Stimulated activated CD4-positive, alpha-beta T cell treated with anti-CD3 and anti-CD28 coated beads, Interleukin-1b, Interleukin-23, amount 100 ng/mL, for 4 hours (primary cell): ENCODE measurements around the gene PSMA6.
"Not testable (repeated sequence)": the region's sequence is repeated elsewhere in the genome, so short reads cannot be mapped to it uniquely, and the experiment has no call there.

Experiments
- DNase-seq, 2 donors: peaks; one replicate each; pipeline ENCODE4 v3.0.0-alpha.2; 2020; ENCODE audit warnings: low read depth in 2 of 2

The PSMA6 gene

DNA sequence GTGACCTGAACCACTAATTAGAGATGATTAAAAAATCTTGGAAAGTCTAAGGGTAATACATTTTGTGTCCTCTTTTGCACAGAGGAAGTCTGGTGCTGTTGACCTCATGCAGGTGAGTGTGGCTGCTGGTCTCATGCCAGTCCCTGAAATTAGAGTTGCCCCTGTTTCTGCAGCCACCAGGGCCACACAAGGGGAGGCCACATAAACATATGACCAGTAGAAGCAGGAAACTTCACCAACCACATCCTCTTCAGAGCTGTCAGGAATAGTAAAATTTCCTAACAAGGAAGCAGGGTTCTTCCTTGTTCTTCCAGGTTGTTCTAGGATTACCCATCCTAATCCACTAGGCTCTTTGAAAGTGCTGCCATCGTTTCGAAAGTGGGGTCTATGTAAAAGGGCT, 28.3 kb downstream of the PSMA6 start:
- no peak for DNase-seq

DNA sequence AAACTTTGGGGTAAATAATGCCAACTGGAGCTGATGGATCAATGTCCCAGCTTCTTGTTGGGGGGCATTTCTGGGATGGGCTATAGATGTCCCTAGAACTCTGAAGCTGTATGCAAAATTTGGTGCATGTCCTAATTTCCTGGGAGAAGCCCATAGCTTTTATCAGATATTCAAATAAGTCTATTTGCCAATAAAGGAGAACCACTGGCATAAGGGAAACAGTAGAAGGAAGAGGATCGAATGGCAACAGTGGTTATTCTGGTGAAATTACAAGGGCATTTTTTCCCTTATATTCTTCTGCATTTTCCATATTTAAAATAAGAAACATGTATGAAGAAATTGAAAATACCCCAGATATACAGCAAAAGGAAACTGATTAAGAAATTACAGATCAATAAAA, 34.2 kb downstream of the PSMA6 start:
- no peak for DNase-seq

DNA sequence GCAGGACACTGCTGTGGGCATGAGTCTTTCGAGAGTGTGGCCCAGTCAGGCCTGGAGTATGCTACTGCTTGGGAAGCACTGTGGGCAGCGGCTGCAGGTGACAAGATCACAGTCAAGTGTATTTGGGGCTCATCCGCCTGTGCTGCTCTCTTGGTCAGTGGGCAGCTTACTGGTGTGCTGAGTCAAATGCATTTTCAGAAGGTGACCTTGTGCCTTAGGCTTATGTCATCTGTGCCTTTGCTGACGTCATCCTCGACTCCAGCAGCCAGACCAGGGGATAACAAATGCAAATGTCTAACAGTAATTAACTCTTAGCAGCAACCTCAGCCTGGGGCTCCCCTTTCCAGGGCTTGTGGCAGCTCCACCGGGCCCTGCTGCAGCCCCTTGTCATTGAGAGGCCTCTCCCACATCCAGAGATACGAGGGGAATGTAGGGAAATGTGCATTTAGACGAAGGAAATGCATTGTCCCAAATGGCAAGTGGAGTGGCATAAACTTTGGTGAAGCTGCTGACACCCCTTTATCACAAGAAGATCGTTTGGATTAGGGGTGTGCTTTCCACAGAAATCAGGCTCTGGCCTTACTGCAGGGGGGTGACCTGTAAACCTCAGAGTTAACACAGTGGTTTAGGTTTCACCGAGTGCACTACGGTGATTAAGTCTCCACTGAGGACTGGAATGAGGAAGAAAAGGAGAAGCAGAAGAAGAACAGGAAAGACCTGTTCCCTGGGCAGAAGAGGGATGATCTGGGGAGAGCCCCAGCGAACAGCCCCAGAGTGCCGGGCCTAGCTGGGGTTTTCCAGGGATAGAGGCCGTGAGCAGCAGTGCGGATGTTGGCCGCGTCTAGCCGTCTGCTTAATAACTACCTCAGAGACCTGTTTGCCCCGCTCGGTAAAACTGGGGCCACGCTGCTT, 39.7 kb downstream of the PSMA6 start:
- DNase-seq: no peak

DNA sequence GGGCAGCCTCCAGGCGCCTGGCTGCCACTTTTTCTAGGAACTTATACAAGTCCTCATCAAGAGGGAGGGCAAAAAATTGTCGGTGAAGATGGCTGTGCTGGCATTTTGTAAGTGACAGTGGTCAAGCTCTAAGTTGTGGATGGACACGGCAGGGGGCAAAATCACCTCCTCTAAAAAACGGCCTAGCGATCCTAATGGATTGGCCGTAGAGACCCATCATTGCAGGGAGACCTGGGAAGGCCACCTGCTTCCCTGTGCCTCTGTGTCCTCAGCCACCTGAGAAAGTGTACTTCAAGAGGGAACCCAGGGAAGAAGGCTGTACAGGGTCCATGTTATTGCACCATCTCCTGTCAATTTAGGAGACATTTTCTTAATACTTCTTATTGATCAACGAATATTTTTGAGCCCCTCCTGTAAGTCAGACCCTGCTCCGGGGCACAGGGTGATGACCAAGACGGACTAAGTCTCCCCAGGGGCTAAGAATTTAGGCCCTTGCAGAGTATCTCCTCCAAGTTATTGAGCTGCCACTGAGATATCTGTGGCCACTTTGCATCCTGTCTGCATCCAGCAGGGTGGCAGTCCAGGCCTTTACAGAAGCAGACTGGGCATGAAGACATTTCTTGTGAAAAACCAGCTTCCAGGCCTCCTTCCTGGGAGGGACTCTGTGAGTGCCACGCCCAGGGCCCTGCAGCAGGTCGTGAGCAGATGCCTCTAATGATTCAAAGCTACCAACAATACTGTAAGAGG, 40.5 kb downstream of the PSMA6 start:
- DNase-seq: peak in 1 of 2 donors; percentile 37

DNA sequence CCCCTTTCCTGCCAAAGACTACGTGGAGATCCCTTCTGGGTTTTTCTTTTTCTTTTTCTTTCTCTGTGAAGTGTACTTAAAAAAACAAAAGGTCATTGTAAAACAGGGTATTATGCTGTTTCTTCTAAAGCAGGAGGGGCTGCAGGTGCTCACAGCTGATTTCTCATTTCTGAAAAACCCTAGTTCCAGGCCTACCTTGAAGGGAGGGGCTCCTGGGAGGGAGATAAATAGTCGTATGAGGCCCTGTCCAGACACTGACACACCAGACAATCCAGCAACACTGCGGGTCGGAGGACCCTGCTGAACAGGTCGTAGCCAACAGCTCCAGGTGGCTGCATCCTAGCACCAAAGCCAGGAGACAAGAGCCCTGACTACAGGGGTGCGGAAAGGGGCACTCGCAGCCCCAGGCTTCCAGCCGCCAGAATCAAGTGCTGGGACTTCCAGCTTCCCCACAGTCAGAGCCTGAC, 41.1 kb downstream of the PSMA6 start:
- DNase-seq: no peak

DNA sequence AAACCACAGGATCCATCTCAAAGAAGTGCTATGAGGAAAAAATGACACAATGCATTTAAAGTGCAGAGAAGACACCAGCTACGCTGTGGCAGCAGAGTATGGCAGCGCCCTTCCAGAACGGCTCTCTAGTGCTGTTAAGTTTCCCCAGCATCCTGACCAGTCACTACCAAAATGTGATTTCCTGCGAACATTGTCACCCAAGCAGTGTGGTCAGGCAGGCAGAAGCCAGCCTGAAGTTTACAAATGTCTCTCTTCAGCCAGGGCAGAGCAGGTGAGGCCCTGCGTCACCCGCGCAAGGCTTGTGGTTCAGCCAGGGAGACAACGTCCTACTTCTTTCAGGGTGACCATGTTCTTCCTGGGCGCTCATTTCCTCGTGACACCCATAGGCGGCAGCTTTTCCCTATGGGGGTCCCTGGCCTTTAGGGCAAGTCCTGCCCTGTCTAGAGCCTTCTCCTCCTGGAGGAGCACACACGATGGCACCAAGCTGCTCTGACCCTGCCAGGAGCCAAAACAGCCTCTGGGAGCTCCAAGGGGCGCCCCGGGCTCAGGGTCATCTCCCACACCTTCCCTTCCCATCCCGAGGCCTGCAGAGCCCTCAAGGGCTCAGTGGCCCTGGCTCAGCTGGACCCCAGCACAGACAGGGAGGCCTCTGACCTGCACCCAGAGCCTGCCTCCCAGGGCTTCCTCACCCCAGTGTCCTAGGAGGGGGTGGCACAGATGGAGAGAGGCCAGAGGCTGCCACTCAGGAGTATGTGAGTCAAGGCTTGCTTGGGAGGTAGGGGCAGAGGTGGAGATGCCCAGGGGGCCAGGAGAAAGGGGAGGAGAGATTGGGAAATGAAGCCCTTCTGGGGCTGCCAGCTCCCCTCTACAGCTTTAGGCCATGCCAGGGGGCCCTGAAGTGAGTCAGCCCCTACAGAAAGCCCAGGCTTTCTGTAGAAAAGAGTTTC, 41.9 kb downstream of the PSMA6 start:
- DNase-seq: no peak

DNA sequence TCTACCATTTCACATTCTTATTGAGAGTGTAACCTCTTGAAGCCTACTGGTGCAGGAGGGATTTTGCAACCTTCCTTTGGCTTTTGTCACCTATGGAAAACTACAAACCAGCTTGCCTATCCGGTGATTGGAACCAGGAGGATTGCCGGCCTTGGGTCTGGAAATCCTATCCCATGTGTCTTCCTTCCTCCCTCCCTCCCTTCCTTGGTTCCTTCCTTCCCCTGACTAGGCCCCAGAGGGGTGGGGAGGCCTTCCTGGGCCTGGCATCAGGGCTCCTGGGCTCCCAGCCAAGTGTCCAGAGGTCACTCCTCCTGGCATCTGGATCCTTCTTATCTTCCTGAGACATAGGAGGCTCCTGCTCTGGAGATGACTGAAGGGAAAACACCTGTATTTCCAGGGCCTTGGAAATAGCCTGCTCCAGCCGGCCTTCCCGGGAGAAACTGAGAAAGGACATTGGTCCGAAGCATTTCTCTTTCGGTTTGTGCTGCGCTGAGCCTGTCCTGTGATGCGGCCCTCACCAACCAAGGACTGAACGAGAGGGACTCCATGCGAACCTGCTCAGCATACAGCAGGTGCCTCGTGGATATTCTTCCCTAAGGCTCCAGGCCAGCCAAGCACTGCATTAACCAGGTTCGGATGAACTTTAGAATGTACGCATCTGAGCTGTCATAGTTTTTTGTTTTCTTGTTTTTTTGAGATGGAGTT, 43.4 kb downstream of the PSMA6 start:
- DNase-seq: no peak

DNA sequence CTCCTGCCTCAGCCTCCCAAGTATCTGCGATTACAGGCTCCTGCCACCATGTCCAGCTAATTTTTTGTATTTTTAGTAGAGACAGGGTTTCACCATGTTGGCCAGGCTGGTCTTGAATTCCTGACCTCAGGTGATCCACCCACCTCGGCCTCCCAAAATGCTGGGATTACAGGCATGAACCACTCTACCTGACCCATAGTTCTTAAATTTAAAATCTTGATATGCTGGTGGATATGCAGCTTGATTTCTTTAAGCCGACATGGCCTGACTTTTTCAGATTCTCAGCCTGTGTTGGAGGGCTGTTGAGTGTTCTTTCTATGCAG, 44.0 kb downstream of the PSMA6 start:
- DNase-seq: not testable (repeated sequence)

DNA sequence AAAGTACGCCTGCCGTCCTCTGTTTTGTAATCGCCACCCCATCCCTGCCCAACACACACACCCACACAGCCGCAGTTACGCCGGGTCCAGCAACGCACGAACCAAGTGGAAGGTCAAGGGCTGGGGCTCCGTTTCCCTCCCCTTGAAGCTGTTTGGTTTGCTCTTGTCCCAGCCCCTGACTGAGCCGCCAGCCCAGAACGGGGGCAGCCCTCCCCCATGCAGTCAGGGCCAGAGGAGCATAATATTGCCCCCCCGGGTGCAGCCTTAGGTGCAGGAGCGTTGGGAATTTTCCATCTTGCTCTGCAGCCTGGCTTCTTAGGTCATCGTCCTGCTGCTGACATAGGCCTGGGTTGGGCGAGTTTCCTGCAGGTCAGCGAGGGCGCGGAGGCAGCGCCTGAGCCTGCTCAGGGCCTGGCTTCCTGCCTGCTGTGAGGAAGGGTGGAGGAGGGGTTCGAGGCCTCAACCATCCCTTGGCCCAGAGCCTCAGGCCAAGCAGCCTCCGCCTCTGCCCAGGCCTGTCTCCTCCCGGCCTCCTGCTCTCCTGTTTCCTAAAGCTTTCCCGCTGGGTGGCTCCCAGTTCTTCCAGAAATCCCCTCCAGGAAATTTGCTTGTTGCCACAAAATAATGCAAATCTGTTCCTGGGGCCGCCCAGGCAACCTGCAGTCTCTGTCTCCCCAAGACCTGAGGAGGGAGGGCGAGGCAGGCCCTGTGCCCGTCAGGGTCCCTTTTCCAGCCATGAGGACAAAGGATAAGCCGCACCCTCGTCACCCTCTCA, 44.5 kb downstream of the PSMA6 start:
- no peak for DNase-seq

DNA sequence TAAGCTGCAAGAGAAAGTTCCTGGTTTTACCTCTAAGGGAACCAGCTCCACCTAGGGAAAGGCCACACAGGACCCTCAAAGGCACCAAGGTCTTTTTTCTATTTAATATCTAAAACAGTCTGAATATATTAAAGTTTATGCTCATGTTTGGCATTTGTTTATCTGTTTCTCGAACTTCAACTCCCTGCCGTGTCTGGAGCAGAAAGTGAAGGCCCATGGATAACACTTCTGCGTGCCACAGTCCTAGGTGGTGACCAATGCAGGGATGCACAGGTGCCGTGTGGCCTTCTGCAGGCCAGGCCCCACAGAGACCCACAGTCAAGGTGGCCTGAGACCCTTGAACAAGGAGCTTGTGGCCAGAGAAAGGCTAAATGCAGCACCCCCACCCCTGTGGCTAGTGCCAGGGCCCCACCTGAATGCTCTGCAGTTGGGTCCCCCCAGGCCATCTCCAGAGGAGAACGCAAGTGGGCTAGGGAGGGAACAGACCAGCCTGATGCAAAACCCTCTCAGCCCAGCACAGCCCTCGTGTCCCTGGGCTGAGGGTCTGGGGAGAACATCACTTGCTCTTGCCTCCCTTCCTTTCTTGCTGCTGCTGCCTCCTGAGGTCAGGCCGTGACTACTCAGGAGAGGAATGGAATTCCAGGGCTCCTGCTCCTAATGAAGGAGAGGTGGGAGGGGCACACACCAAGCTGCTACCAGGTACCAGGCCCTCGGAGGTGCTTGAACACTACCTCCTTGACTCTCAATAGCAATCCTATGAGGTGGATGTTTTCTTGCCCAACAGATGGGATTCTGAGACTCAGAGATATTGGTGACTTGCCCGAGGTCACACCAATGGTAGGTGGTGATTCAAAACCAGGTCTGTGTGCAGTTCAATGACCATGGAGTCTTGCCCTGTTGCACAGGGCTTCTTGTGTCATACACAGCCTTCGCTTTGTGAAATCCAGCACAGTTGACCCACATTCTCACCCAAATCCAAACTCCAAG, 45.4 kb downstream of the PSMA6 start:
- no peak for DNase-seq

DNA sequence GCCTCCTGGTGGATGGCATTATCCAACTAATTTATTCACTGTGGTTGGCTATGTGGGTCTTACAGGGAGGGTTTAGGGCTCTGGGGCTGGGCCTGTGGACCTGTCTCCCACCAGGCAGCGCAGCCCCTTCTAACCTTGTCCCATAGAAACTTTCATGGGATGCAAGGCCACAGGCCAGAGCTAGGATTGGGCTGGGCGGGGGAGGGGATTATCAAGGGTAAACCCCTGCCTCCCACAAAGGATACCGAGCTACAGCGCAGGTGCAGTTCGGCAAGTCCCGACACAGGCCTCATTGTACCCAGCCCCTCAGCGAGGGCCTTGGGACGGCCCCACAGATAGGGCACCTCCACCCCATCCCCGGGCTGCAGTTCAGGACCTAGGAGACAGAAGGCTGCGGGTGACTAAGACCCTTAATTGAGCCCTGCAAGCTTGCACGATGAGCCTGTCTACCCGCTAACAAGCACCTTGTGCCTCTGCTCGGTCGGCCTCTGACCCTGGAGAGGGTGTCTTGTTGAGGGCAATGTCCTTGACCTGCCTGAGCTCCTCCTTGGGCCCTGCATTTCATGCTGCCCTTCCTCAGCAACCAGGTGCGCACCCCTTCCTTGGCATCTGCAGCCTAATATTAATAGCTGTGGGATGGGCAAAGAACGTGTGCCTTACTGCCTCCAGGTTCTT, 46.7 kb downstream of the PSMA6 start:
- DNase-seq: no peak

DNA sequence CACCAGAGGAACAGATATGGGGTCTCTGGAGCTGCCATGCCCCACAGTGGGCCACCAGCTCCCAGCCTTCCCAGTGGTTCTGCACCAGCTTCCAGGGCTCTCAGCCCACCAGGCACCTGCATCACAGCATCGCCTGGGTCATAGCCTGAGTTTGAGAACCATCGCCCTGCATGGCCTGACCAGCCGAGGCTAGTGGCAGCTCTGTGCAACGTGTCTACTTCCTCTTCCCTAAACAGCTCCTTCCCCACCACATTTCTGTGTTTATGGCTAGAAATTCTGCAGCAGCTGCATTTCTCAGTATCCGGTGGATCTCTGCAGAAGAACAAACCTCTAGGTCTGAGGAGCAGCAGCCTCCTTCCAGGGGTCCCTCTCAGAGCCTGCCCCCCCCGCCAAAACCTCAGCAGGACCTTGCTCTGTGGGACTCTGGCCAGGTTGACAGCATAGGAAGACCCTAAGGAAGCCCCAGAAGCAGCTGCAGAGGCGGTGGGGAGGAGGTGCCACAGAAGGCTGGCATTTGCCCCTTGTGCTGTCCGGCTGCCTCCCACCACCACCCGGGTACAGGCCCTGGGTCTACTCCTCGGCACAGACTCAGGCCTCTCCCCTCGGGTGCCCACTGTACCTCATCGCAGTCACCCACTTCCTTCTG, 47.7 kb downstream of the PSMA6 start:
- DNase-seq: no peak

DNA sequence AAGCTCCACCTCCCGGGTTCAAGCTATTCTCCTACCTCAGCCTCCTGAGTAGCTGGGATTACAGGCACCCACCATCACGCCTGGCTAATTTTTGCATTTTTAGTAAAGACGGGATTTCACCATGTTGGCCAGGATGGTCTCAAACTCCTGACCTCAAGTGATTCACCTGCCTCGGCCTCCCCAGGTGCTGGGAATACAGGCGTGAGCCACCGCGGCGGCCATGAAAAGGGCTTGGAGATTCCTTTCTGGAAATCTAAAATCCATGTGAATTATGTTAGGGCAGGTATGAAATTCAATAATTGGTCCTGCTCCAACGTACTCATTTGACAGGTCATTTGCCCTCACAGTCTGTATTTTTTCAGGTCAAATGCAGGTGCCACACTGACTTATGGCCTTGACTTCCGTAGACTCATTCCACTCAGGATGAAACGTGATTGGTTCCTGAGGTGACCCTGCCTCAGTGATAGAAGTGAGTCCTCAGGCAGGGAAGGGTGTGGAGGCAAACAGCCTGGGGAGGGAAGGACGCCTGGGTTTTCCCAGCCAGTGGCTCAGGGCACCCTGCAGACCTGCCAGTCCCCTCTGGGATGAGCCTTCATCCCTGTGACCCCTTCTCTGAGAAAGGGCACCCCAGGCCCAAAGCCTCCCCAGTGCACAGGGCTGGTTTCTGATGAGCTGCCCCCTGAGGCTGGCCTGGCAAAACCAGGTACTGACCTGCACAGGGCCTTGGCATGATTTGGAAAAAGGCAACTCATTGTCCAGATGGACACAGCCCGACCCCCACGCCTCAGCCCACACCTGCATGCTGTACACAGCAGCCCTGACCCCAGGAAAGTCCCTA, 48.7 kb downstream of the PSMA6 start:
- DNase-seq: no peak

DNA sequence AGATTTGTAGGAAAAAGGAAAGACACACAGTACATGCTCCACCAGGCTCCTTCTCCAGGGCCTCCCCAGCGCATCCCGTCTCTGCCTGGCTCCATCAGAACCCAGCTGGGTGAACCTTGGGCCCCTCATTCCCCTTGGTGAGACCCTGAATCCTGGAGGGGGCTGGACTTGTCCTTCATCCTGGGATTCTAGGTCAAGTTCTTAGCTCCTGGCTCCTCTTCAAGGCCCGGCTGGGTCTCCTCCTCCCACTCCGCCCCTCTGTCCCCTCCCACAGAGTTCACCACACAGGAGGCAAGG, 49.2 kb downstream of the PSMA6 start:
- no peak for DNase-seq

DNA sequence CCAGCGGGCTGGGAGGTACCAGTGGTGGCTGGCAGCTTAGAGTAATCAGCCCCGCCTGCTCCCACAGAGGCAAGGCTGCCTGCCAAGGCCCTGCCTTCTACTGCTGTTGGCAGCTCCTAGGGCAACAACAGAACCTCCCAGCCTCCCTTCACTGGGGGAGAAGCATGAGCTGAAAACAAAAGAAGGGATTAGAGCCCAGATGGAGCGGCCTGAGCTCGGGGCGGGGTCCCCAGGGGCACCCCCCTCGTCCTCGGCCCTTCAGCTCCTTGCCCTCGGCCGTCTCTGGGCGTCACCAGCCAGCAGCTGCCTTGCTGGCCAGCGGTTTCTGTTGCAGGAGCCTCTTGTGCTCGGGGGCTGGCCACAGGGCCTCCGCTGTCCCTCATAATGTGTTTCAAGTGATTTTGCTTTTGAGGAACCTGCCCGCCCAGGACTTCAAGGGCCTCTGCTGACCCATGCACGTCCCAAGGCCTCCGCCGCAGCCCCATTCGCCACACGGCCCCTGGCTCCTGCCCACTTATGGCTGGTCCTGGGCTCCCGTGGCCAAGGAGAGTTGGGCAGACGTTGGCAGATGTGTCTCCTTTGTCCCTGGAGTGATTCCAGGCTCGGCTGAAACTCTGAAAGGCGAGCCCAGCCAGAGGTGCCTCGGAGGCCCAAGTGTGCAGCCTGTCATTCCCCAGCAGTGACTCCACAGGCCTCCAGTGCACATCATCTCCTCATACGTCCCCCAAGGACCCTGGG, 49.7 kb downstream of the PSMA6 start:
- no peak for DNase-seq

DNA sequence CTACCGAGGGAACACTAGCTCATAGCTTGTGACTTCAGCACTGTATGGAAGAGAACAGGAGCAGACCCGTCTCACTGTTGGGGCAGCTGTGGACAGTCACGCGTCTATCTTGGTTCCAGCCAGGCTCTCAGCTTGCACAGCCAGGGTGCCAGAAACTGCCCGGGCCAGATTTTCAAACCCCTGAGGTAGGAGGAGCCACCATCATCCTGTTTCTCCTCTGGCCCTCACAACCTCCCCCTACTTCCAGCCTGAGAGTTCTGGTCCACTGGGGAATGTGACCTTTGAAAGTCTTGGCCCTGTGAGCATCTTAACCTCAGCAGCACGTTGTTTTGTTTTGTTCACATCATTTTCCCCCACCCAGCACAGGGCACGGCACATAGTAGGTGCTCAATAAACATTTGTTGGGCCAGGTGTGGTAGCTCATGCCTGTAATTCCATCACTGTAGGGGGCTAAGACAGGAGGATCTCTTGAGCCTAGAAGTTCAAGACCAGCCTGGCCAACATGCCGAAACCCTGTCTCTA, 50.4 kb downstream of the PSMA6 start:
- no peak for DNase-seq

DNA sequence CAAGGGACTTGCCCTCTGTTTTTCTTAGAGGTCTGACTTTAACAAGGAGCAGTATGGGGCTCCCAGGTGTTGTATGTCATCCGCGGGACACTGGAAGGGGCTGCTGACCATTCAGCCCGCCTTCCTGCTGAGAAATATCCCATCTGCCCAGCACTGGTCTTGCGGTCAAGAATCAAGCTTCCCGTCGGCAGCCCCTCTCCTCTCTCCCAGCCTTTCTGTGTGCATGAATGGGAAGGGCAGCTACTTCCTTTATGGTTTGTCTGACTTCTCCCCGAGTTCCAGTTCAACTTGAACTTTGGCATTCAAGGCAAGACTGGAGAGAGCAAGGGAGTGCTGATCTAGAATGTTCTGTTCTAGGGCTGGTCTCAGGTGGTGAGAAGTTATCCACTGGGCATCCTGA, 51.5 kb downstream of the PSMA6 start:
- DNase-seq: no peak
